ENCODE data around the gene MRPS26. TPM values are rescaled to one million over a fixed set of nuclear protein-coding genes. Genes with fewer than 3 reads are reported as not detected.

MRPS26 gene
- total and polyA plus RNA-seq, 2 of the 13 experiments (the other 11 are each of a cell fraction or from before 2014, with no cell fraction given), result 89.8 to 187 TPM

GRCh38 chr20:3045816-3046676, at the start of gene MRPS26 (continued):
- TF ChIP-seq ZBTB38 (CRISPR knock-in tag; IDR thresholded peaks at IDR 0.05) (peak; percentile 79), ZKSCAN1 (IDR thresholded peaks at IDR 0.05; ENCODE audit: low read length) (peak; percentile 18; the same call in 1 of the 2 replicates), CHD4 (IDR thresholded peaks at IDR 0.05; ENCODE audit: borderline replicate concordance, low read length) (no peak), SP1 (IDR thresholded peaks at IDR 0.05) (no peak), SP1 (CRISPR knock-in tag; IDR thresholded peaks at IDR 0.05) (peak; percentile 52; the same call in 1 of the 2 replicates), FOXJ3 (CRISPR knock-in tag; IDR thresholded peaks at IDR 0.05; ENCODE audit: borderline replicate concordance) (no peak), SMAD3 (CRISPR knock-in tag; IDR thresholded peaks at IDR 0.05) (peak; percentile 81), MNT (IDR thresholded peaks at IDR 0.05) (peak; percentile 3; the same call in 1 of the 2 replicates), SUZ12 (IDR thresholded peaks at IDR 0.05; ENCODE audit: low read depth, low read length) (peak; percentile 76), SALL1 (CRISPR knock-in tag; IDR thresholded peaks at IDR 0.05) (peak; percentile 82), STAG1 (CRISPR knock-in tag; IDR thresholded peaks at IDR 0.05) (peak; percentile 12), XRCC5 (optimal IDR thresholded peaks at IDR 0.05; ENCODE audit: low read length) (peak; percentile 82), ZNF383 (CRISPR knock-in tag; IDR thresholded peaks at IDR 0.05; ENCODE audit: borderline replicate concordance) (peak; percentile 82; the same call in 1 of the 2 replicates)
- TF ChIP-seq, protein P1, sequence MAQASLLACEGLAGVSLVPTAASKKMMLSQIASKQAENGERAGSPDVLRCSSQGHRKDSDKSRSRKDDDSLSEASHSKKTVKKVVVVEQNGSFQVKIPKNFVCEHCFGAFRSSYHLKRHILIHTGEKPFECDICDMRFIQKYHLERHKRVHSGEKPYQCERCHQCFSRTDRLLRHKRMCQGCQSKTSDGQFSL (CRISPR knock-in tag; IDR thresholded peaks at IDR 0.05), result peak; percentile 70
- TF ChIP-seq, protein P2, sequence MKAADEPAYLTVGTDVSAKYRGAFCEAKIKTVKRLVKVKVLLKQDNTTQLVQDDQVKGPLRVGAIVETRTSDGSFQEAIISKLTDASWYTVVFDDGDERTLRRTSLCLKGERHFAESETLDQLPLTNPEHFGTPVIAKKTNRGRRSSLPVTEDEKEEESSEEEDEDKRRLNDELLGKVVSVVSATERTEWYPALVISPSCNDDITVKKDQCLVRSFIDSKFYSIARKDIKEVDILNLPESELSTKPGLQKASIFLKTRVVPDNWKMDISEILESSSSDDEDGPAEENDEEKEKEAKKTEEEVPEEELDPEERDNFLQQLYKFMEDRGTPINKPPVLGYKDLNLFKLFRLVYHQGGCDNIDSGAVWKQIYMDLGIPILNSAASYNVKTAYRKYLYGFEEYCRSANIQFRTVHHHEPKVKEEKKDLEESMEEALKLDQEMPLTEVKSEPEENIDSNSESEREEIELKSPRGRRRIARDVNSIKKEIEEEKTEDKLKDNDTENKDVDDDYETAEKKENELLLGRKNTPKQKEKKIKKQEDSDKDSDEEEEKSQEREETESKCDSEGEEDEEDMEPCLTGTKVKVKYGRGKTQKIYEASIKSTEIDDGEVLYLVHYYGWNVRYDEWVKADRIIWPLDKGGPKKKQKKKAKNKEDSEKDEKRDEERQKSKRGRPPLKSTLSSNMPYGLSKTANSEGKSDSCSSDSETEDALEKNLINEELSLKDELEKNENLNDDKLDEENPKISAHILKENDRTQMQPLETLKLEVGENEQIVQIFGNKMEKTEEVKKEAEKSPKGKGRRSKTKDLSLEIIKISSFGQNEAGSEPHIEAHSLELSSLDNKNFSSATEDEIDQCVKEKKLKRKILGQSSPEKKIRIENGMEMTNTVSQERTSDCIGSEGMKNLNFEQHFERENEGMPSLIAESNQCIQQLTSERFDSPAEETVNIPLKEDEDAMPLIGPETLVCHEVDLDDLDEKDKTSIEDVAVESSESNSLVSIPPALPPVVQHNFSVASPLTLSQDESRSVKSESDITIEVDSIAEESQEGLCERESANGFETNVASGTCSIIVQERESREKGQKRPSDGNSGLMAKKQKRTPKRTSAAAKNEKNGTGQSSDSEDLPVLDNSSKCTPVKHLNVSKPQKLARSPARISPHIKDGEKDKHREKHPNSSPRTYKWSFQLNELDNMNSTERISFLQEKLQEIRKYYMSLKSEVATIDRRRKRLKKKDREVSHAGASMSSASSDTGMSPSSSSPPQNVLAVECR (CRISPR knock-in tag; IDR thresholded peaks at IDR 0.05; ENCODE audit: borderline replicate concordance), result peak; percentile 98
- TF ChIP-seq, protein P3, sequence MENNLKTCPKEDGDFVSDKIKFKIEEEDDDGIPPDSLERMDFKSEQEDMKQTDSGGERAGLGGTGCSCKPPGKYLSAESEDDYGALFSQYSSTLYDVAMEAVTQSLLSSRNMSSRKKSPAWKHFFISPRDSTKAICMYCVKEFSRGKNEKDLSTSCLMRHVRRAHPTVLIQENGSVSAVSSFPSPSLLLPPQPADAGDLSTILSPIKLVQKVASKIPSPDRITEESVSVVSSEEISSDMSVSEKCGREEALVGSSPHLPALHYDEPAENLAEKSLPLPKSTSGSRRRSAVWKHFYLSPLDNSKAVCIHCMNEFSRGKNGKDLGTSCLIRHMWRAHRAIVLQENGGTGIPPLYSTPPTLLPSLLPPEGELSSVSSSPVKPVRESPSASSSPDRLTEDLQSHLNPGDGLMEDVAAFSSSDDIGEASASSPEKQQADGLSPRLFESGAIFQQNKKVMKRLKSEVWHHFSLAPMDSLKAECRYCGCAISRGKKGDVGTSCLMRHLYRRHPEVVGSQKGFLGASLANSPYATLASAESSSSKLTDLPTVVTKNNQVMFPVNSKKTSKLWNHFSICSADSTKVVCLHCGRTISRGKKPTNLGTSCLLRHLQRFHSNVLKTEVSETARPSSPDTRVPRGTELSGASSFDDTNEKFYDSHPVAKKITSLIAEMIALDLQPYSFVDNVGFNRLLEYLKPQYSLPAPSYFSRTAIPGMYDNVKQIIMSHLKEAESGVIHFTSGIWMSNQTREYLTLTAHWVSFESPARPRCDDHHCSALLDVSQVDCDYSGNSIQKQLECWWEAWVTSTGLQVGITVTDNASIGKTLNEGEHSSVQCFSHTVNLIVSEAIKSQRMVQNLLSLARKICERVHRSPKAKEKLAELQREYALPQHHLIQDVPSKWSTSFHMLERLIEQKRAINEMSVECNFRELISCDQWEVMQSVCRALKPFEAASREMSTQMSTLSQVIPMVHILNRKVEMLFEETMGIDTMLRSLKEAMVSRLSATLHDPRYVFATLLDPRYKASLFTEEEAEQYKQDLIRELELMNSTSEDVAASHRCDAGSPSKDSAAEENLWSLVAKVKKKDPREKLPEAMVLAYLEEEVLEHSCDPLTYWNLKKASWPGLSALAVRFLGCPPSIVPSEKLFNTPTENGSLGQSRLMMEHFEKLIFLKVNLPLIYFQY (CRISPR knock-in tag; IDR thresholded peaks at IDR 0.05; ENCODE audit: borderline replicate concordance), result peak; percentile 68
